Choroid plexus epithelial cell (primary cell): ENCODE data around the gene BAIAP2L2.

Experiments used
- DNase-seq: peaks from one replicate; pipeline ENCODE4 v3.0.0-alpha.2; 2010; ENCODE audit warnings: low read depth
- H3K4me3 ChIP-seq: 2 replicates; pipeline ENCODE4 v1.5.1; 2011; ENCODE audit warnings: low read depth, mild to moderate bottlenecking, control low read depth, low read length, moderate library complexity
- TF ChIP-seq, protein P1 (sequence below): conservative IDR thresholded peaks from 2 replicates; pipeline ENCODE4 v1.5.1; 2011; ENCODE audit warnings: low read depth, mild to moderate bottlenecking, control low read depth, inconsistent platforms, low read length, moderate library complexity

The BAIAP2L2 gene

DNA sequence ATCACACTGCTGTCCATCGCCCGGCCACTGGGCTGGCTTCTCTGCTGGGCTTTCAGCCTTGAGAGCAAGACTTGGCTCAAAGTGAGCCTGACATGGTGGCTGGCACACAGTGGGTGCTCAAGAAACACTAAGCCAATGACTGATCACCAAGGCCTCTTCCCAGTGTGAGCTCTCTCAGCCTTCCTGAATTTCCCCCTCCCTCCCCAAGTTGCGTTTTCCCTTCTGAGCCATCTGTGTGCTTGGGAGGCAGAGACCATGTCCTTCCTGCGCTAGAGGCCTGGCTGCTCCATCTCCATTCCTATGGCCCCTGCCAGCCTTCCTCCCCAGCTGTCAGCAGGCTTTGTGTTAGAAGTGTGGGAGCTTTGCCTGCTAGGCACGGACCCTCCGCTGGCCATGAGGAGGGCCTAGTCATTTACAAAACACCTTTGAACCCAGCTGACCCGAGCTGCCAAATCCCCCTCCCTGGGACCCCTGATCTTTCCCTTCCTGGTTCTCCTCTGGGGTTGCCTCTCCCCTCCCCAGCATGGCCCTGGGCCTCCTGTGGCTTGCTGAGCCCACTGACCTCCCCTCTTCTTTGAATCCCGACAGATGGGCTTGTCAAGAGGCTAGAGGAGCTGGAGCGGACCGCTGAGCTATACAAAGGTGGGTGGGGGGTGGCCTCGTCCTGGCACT, 40.1 kb downstream of the BAIAP2L2 start:
- no peak for DNase-seq
- TF ChIP-seq, protein P1, sequence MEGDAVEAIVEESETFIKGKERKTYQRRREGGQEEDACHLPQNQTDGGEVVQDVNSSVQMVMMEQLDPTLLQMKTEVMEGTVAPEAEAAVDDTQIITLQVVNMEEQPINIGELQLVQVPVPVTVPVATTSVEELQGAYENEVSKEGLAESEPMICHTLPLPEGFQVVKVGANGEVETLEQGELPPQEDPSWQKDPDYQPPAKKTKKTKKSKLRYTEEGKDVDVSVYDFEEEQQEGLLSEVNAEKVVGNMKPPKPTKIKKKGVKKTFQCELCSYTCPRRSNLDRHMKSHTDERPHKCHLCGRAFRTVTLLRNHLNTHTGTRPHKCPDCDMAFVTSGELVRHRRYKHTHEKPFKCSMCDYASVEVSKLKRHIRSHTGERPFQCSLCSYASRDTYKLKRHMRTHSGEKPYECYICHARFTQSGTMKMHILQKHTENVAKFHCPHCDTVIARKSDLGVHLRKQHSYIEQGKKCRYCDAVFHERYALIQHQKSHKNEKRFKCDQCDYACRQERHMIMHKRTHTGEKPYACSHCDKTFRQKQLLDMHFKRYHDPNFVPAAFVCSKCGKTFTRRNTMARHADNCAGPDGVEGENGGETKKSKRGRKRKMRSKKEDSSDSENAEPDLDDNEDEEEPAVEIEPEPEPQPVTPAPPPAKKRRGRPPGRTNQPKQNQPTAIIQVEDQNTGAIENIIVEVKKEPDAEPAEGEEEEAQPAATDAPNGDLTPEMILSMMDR = no peak
- H3K4me3 ChIP-seq = no peak overlapping the region

- TF ChIP-seq, protein P1 = peak; percentile 71
- no peak overlapping the region for H3K4me3 ChIP-seq
- peak; percentile 69 for DNase-seq
Measured at GRCh38 chr22:38069372-38070249, 40.9 kb downstream of the BAIAP2L2 start.

DNA sequence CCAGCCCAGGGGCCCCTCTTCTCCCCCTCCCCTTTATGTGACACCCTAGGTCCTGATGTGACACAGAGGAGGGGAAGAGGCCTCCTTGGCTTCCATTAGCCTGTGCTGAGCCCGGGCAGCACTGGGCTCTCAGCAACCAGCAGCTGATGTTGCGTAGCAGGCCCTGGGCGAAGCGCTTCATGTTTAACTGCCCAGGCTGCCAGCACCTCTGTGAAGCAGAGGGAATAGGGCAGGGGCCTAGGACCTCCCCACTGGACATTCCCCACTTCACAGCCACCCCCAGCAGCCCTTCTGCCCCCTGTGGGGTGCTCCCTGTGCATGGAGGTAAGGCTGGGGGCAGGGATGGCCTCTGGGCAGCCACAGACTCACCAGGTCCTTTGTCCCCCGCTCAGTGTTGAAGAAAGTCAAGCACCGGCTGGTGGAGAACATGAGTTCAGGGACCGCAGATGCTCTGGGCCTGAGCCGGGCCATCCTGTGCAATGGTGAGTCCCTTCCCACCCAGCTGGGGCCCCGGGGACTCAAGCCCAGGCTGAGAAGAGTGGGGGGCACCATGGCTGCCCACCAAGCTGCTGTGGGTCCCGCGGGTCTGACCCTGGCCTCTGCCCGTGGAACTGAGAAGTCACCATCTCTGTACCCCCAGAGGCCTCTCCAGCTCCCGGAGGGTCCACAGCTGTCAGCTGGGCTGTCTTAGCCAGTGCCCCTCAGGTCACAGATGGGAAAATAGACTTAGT, 41.7 kb downstream of the BAIAP2L2 start:
- no peak overlapping the region for H3K4me3 ChIP-seq
- DNase-seq = no peak
- TF ChIP-seq, protein P1 = no peak

DNA sequence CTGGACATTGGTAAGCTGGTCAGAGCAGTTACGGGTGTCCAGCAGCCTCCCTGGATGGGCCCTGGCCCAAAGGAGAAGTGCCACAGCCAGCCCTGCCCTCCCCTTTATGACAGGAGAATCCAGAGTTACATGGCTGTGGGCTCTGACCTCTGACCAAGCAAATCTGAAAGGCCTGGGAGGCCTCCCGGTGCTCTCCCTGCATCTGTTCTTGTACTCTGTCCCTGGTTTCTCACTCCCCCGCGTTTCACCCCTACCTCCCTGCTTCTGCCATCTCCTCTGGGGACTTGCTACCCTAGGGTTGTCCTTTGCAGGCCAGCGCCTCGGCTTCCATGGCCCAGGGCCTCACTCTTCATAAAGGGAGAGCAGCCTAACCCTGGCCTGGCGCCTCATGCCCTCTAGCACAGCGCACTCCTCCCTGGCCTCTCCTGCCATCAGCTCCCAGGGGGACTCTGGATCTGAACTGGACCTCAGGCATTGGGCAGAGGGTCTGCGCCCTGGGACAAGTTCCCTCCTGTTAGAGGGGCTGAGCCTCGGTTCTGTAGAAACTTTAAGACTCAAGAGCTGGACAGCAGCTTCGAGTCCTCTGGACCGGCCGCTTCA, 42.6 kb downstream of the BAIAP2L2 start:
- no peak for DNase-seq
- H3K4me3 ChIP-seq = no peak overlapping the region
- TF ChIP-seq, protein P1 = no peak

DNA sequence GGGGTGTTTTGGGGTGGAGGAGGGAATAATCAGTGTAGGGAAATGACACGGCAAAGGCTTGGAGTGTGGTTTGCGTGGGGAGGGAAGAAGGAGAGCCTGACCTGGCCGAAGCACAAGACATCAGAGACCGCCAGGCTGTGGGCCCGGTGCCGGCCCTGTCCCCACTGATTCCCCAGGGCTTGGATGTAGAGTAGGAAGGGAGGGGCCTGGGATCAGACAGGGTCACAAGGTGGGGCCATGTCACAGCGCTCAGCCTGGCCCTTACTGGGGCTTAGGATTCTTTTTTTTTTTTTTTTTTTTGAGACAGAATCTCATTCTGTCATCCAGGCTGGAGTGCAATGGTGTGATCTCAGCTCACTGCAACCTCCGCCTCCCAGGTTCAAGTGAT, 43.5 kb downstream of the BAIAP2L2 start:
- no peak for DNase-seq
- TF ChIP-seq, protein P1 = no peak
- H3K4me3 ChIP-seq = no peak overlapping the region

- H3K4me3 ChIP-seq = no peak overlapping the region
Measured at GRCh38 chr22:38066381-38067027, 44.0 kb downstream of the BAIAP2L2 start.

More at GRCh38 chr22:38066381-38067027, 44.0 kb downstream of the BAIAP2L2 start:
- DNase-seq = no peak
- TF ChIP-seq, protein P1 = no peak
